K562 (cell line): ENCODE results near the gene SULT2B1. TPM values are rescaled to one million over a fixed set of nuclear protein-coding genes. Genes with fewer than 3 reads are reported as not detected.

Source experiments
- BMI1 ChIP-seq: fragments of 150-350 bp; IDR thresholded peaks from 2 replicates; pipeline ENCODE4 v1.6.1; 2014; ENCODE audit warnings: low read length
- CBX5 ChIP-seq: IDR thresholded peaks from 2 replicates; pipeline ENCODE4 v1.6.1; 2014; ENCODE audit warnings: low read depth, borderline replicate concordance
- CTCF ChIP-seq, 3 experiments: IDR thresholded peaks in 2 of 3; conservative IDR thresholded peaks in 1 of 3; 2 replicates each; pipeline ENCODE4 v1.5.1; 2011 to 2012; ENCODE audit warnings: low read length in 3 of 3, mild to moderate bottlenecking in 3 of 3, control low read depth in 2 of 3, improper control_type of control experiment in 1 of 3, inconsistent platforms in 1 of 3, low read depth in 1 of 3, mixed read lengths in 1 of 3, moderate library complexity in 1 of 3; ENCODE audit not compliant: insufficient read depth in 2 of 3
- DLX4 ChIP-seq: fragments of 250-450 bp; sonication (Bioruptor Pico); IDR thresholded peaks from 2 replicates; pipeline ENCODE4 v1.6.1; 2021; ENCODE audit warnings: mild to moderate bottlenecking
- ELF1 ChIP-seq: fragments of 200-800 bp; sonication (Bioruptor generic); IDR thresholded peaks from 2 replicates; pipeline ENCODE4 v1.6.1; 2016; ENCODE audit warnings: missing genetic modification characterization, missing compliant biosample characterization
- GABPB2 ChIP-seq: fragments of 250-450 bp; sonication (Bioruptor Pico); conservative IDR thresholded peaks from 2 replicates; pipeline ENCODE4 v1.5.1; 2021; ENCODE audit warnings: mild to moderate bottlenecking
- IRF1 ChIP-seq: sonication (generic); formaldehyde crosslinking; IDR thresholded peaks from 2 replicates; pipeline ENCODE4 v1.8.0; 2022; ENCODE audit warnings: missing genetic modification reagents, mild to moderate bottlenecking, borderline replicate concordance
- MAFK ChIP-seq: IDR thresholded peaks from 2 replicates; pipeline ENCODE4 v1.6.1; 2011; ENCODE audit warnings: low read length, improper control_type of control experiment
- MEF2A ChIP-seq: IDR thresholded peaks from 2 replicates; pipeline ENCODE4 v1.6.1; 2011; ENCODE audit warnings: low read depth, mild to moderate bottlenecking, low read length, moderate library complexity; ENCODE audit not compliant: control insufficient read depth
- NR4A1 ChIP-seq, 2 experiments: fragments of 250-450 bp in 1 of 2; fragments of 450-650 bp in 1 of 2; sonication (Bioruptor Pico) in 1 of 2; IDR thresholded peaks; 2 replicates each; pipeline versions ENCODE4 v1.4.0 to v1.6.1; 2016 to 2020; ENCODE audit warnings: mild to moderate bottlenecking in 2 of 2, missing compliant biosample characterization in 1 of 2, missing genetic modification characterization in 1 of 2, moderate library complexity in 1 of 2
- POLR2G ChIP-seq: fragments of 200-400 bp; formaldehyde crosslinking; IDR thresholded peaks from 2 replicates; pipeline ENCODE4 v1.6.1; 2017; ENCODE audit warnings: low read depth, mild to moderate bottlenecking, antibody characterized with exemption, low read length, moderate library complexity
- SIX5 ChIP-seq, 2 experiments: IDR thresholded peaks; 2 replicates each; pipeline ENCODE4 v1.6.1; 2011; ENCODE audit warnings: low read length in 2 of 2, borderline replicate concordance in 1 of 2, low read depth in 1 of 2, mild to moderate bottlenecking in 1 of 2, moderate library complexity in 1 of 2; ENCODE audit not compliant: insufficient read depth in 1 of 2
- SMARCC2 ChIP-seq: fragments of 450-650 bp; IDR thresholded peaks from 2 replicates; pipeline ENCODE4 v1.6.1; 2017; ENCODE audit warnings: antibody characterized with exemption, moderate library complexity, mild to moderate bottlenecking, low read depth
- TAF1 ChIP-seq: IDR thresholded peaks from 2 replicates; pipeline ENCODE4 v1.6.1; 2011; ENCODE audit warnings: mild to moderate bottlenecking, low read length, moderate library complexity; ENCODE audit not compliant: insufficient read depth, control insufficient read depth, severe bottlenecking; ENCODE audit errors: extremely low read depth
- TFAM ChIP-seq: fragments of 250-450 bp; sonication (Bioruptor Pico); conservative IDR thresholded peaks from 2 replicates; pipeline ENCODE4 v1.5.0; 2021; ENCODE audit warnings: mild to moderate bottlenecking, moderate library complexity
- ZNF778 ChIP-seq: fragments of 450-650 bp; formaldehyde crosslinking; IDR thresholded peaks from 2 replicates; pipeline ENCODE4 v1.4.0; 2020; ENCODE audit warnings: mild to moderate bottlenecking, moderate library complexity
- polyA plus RNA-seq, 8 experiments: library from polyadenylated mRNA; depleted of rRNA in 4 of 8; stranded (reverse) in 5 of 8; unstranded in 3 of 8; fragments of >200 nt; fragmentation: Nextera tagmentation in 2 of 8; fragmentation: Illumina TruSeq in 1 of 8; extraction: Ambion mirVana in 2 of 8; extraction: Trizol in 1 of 8; gene quantifications; 2 replicates each; pipeline versions ENCODE4 v1.2.1 to v1.2.3, GENCODE V29; 2011 to 2014; ENCODE audit warnings: inconsistent platforms in 1 of 8, missing spikeins in 1 of 8
- total RNA-seq, 7 experiments: library from RNA; depleted of rRNA in 6 of 7; stranded (reverse); fragments of >200 nt in 6 of 7; fragmentation: Illumina TruSeq in 2 of 7; extraction: Trizol in 2 of 7; gene quantifications; 2 replicates each; pipeline versions ENCODE4 v1.2.1 to v1.2.3, GENCODE V29; 2011 to 2021; ENCODE audit warnings: low replicate concordance in 1 of 7
- TF ChIP-seq, protein P1 (sequence below): sonication (generic); formaldehyde crosslinking; IDR thresholded peaks from 2 replicates; pipeline ENCODE4 v1.8.0; 2022; ENCODE audit warnings: missing genetic modification reagents, mild to moderate bottlenecking, borderline replicate concordance
- TF ChIP-seq, protein P2 (sequence below): fragments of 450-650 bp; IDR thresholded peaks from 2 replicates; pipeline ENCODE4 v1.6.1; 2018; ENCODE audit not compliant: partially characterized antibody

SULT2B1 gene
- total and polyA plus RNA-seq, 9 of the 15 experiments (the other 6 are each of a cell fraction or from before 2014, with no cell fraction given), result 0.09 to 0.62 (median 0.22) TPM; not detected in 2

DNA sequence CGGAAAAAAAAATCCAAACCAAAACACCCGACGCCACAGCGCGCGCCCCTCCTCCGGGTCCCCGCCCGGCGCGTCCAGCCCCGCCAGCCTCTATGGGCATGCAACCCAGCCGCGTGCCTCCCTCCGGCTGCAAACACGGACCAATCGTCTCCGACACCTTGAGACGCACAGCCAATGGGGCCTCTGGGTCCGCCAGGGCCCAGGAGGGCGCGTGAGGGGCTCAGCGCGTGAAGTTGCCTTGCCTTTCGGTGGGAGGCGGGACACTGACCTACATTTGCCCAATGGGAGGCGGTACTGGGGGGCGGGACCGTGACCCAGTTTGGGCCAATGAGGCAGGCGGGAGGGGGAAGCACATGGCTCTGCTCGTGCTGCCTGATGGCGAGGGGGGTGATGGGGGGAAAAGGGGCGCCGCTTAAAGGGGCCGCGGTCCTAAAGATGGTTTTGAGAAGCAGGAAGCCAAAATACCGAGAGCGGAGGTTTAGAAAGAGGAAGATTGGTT is 85.5 kb downstream of the SULT2B1 start (continued):
- TF ChIP-seq, protein P1, sequence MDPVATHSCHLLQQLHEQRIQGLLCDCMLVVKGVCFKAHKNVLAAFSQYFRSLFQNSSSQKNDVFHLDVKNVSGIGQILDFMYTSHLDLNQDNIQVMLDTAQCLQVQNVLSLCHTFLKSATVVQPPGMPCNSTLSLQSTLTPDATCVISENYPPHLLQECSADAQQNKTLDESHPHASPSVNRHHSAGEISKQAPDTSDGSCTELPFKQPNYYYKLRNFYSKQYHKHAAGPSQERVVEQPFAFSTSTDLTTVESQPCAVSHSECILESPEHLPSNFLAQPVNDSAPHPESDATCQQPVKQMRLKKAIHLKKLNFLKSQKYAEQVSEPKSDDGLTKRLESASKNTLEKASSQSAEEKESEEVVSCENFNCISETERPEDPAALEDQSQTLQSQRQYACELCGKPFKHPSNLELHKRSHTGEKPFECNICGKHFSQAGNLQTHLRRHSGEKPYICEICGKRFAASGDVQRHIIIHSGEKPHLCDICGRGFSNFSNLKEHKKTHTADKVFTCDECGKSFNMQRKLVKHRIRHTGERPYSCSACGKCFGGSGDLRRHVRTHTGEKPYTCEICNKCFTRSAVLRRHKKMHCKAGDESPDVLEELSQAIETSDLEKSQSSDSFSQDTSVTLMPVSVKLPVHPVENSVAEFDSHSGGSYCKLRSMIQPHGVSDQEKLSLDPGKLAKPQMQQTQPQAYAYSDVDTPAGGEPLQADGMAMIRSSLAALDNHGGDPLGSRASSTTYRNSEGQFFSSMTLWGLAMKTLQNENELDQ (CRISPR knock-in tag), result no peak; the same call in 1 of the 2 replicates
- TF ChIP-seq SMARCC2 (no peak), MEF2A (no peak), NR4A1 (CRISPR knock-in tag; IDR thresholded peaks at IDR 0.05) (no peak), NR4A1 (tag; IDR thresholded peaks at IDR 0.05) (no peak), TFAM (CRISPR knock-in tag) (no peak), BMI1 (no peak), GABPB2 (no peak), CTCF (IDR thresholded peaks at IDR 0.05 in 2 of 3, conservative IDR thresholded peaks at IDR 0.05 in 1 of 3; ENCODE audit: insufficient read depth in 2 of 3, low read depth in 1 of 3, low read length in 3 of 3) (no peak; a peak in 1 of 6 replicates), TAF1 (peak; percentile 12), ZNF778 (no peak), CBX5 (no peak), SIX5 (IDR thresholded peaks at IDR 0.05; ENCODE audit: borderline replicate concordance in 1 of 2, insufficient read depth in 1 of 2, low read depth in 1 of 2, low read length in 2 of 2) (no peak; a peak in 1 of 4 replicates), MAFK (no peak), ELF1 (tag) (no peak), POLR2G (peak; percentile 51), DLX4 (CRISPR knock-in tag) (no peak), IRF1 (peak; percentile 59; the same call in 1 of the 2 replicates)
- TF ChIP-seq, protein P2, sequence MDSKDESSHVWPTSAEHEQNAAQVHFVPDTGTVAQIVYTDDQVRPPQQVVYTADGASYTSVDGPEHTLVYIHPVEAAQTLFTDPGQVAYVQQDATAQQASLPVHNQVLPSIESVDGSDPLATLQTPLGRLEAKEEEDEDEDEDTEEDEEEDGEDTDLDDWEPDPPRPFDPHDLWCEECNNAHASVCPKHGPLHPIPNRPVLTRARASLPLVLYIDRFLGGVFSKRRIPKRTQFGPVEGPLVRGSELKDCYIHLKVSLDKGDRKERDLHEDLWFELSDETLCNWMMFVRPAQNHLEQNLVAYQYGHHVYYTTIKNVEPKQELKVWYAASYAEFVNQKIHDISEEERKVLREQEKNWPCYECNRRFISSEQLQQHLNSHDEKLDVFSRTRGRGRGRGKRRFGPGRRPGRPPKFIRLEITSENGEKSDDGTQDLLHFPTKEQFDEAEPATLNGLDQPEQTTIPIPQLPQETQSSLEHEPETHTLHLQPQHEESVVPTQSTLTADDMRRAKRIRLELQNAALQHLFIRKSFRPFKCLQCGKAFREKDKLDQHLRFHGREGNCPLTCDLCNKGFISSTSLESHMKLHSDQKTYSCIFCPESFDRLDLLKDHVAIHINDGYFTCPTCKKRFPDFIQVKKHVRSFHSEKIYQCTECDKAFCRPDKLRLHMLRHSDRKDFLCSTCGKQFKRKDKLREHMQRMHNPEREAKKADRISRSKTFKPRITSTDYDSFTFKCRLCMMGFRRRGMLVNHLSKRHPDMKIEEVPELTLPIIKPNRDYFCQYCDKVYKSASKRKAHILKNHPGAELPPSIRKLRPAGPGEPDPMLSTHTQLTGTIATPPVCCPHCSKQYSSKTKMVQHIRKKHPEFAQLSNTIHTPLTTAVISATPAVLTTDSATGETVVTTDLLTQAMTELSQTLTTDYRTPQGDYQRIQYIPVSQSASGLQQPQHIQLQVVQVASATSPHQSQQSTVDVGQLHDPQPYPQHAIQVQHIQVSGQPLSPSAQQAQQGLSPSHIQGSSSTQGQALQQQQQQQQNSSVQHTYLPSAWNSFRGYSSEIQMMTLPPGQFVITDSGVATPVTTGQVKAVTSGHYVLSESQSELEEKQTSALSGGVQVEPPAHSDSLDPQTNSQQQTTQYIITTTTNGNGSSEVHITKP, result no peak
